NCI-H226 (cell line): ENCODE data around the gene BARHL1.

ENCODE experiments used
- DNase-seq: peaks from one replicate; pipeline ENCODE4 v3.0.0-alpha.2; 2015

BARHL1 gene

DNA sequence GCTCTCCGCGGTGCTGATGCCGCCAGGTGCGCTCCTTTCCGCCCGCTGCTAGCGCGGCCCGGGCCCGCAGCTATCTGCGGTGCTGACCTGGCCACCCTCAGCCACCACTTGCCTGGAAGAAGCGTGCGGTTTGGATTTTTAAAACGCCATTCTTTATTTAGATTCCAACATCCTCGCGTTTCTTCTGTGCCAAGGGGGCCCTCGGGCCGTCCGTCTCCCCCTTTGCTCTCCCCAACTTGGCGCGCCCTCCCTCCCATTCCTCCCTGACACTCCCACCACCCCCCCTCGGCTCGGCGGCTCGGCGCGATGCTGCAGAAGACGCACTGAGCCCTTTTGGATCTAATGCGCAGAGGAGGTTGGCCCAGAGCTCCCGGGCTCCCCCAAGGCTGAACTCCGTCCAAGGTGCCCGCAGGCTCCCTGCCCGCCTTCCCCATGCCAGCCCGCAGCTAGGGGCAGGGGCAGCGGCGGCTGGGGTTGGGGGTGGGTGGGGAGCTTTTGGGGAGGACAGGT is at the start of gene BARHL1:
Gene BARHL1, plus strand, starts transcription at position 331 of the 510 bp plus-strand sequence. CDS start 192 bp downstream, outside the sequence.
- no peak for DNase-seq

DNA sequence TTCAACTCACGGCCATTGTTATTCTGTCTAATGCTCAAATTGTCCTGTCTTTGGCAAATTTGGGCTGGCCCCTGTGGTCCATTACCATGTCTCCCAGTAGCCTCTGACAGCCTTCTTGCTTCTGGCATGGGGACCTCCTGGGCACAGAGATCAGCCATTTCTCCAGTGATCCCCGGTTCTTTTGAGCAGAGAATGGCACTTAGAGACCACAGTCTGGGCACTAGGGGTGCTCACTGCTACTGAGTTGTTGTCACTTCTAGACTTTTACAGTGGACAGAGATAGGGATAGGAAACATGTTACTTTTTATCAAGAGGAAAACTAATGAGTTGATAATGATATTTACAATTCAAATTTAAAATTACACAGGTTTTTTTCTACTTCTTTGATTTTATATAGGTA is 47.6 kb upstream of the BARHL1 start:
- no peak for DNase-seq

DNA sequence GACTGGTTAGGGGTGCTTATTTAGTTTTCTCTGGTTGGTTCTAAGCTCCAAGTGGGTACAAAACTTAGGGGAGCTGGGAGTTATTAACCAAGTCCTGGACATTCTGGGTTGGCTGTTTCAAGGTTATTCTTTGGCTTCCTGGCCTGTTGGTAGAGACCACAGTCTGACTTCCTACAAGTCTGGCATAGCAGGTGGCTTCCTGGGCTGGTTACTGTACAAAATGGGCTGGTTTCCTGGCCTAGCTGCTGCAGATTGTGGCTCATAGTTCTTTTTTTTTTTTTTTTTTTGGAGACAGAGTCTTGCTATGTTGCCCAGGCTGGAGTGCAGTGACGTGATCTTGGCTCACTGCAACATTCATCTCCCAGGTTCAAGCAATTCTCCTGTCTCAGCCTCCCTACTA is 46.3 kb upstream of the BARHL1 start:
- DNase-seq, result no peak

DNA sequence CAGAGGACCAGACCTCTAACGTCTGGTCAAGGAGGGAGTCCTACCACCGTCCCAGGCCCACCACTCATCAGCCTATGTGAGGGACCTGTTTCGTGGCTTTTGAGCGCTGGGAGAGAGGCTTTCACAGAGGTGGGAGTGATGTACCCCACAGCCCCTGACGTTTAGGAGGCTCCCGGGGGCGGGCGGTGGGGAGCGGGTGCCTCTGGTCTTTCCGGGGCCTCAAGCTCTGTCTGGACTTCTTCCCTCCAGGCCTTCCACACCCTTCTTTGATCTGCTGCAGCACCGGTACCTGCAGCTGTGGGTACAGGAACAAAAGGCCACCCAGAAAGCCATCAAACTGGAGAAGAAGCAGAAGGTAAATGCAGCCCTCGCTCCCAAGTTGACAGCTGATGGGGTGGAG is 45.1 kb upstream of the BARHL1 start:
- no peak for DNase-seq

DNA sequence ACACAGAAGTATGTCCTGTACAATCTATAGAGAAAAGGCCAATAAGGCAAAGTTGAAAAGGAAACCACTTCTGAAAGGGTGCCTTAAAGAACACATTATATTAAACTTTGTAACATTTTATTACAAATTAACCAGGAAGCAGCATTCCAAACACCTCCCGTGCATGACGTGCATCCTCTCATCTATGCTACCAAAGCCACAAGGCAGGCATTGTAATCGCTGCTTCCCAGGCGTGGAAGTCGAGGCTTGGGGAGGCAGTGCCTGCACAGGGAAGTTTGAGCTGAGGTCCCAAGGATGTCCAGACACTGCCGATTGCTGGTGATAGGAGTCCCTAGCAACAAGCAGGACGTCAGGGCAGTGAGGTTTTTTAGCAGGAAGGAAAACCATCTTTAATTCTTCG is 44.3 kb upstream of the BARHL1 start:
- no peak for DNase-seq

DNA sequence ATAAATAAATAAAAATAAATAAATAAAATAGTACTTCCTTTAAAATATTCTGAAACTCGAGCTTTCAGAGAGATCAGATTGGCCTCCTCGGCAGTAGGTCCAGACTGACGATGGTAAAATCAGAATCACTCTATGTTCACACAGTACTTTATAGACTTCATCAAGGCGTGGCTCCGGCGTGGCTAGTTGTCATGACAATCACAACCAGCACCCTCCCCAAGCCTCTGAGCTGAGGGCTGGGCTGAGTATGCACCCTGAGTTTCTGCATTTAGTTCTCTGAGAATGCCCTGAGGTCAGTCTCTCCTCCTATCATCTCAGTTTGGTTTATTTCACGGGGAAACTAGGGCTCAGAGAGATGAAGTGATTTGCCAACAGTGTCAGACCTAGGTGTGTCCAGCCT is 43.3 kb upstream of the BARHL1 start:
- DNase-seq, result no peak

DNA sequence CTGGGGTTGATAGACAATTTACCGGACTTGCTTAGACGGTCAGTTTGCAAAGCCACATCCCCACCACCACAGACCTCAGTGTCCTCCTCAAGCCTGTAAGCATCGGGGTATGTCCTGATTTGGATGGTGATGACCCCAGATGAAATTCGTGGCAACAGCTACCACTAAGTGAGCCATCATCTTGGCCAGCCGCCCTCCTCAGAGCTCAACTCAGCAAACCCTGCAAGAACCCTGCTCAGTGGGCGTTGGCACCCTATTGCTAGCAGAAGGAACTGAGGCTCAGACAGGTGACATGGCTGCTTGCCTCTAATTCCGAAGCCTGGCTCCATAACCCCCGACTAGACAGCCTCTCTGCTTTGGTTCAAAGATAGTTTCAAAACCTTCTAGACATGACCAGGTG is 41.4 kb upstream of the BARHL1 start:
- DNase-seq, result no peak

DNA sequence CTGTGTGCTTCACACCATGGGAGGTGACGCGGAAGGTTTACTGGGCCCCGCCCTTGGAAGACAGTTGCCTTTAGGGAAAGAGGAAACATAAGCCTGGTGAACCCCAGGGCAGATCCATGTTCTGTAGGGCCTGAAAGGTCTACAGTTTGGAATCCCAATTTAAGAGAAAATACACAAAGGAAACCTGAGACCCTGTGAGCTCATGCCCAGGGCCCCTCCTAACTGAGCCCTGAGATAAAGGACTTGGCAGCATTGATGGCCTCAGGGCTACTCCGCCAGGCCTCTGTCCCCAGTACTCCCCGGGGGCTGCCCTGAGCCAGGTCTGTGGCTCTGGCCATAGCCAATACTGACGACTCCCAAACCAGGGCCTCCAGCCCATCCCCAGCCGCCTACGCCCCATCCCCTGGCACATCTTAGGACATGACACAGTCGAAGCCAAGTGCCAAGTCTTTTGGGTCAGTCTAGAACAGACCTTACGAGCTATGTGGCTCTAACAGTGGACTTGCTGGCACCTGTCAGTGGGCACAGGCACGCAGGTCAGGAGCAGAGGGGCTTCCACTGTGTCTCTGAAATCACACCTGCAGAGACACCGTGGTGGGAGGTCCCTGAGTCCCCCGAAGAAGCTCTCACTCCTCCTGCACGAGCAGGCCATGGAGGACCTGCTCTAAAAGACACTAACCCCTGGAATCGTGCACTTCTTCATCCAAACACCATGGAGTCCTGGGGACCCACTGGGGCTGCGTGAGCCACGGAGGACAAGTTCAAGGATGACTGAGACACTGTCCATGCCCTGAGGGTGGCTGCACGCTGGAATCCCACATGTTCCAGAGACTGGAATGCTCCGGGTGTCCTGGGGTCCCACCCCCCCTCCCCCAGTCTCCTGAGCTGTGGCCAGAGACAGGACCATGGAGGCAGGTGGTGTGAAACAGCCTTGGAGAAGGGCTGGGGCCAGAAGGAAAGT is 40.3 kb upstream of the BARHL1 start:
- DNase-seq, result no peak

DNA sequence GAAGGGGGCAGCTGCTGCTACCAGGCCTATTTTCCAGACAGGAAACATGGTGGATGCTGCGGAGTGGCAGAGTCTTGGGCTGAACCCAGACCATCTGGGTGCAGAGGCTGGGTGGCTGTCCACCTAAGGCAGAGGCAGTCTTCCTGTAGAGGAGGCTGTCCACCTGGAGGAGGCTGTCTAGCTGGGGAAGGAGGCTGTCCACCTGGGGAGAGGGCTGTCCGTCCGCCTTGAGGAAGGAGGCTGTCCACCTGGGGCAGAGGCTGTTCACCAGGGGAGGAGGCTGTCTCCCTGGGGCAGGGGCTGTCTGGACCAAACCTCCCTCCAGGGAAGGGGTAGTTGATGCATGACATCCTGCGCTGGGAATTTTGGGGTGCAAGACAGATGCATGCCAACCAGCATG is 39.2 kb upstream of the BARHL1 start:
- DNase-seq, result no peak

DNA sequence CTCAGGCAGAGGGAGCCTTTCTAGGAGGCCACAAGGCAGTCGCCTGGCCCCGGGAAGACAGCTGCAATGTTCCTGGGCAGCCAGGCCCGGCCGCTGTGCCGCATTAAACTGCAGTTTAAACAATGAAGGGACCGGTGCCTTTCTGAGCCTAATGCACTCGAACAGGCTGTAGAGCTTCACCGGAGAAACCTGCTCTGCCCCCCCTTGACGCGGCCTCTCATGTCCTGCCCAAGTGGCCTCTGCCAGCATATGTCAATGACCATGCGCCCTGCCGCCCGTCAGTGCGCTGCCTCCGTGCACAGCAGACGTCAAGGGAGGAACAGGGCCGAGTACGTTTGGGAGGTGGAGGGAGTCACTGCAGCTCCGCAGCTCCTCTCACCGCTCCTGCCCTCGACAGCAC is 38.4 kb upstream of the BARHL1 start:
- DNase-seq, result no peak

DNA sequence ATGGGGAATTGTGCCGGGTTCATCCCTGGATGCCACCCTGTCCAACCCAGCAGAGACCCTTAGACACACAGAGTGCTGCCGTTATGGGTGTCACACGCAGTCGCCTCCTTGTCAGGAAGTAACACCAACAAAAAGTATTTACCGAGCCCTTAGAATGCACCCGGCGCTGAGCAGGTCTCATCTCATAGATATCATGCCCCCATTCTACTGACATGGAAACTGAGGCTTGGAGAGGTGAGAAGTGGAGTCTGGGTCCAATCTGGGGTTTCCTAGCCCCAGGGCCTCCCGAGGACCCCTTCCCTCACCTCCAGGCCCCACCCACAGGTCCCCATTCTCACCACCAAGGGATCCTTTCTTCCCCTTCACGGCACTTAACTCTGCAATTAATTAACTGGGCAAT is 36.8 kb upstream of the BARHL1 start:
- no peak for DNase-seq

DNA sequence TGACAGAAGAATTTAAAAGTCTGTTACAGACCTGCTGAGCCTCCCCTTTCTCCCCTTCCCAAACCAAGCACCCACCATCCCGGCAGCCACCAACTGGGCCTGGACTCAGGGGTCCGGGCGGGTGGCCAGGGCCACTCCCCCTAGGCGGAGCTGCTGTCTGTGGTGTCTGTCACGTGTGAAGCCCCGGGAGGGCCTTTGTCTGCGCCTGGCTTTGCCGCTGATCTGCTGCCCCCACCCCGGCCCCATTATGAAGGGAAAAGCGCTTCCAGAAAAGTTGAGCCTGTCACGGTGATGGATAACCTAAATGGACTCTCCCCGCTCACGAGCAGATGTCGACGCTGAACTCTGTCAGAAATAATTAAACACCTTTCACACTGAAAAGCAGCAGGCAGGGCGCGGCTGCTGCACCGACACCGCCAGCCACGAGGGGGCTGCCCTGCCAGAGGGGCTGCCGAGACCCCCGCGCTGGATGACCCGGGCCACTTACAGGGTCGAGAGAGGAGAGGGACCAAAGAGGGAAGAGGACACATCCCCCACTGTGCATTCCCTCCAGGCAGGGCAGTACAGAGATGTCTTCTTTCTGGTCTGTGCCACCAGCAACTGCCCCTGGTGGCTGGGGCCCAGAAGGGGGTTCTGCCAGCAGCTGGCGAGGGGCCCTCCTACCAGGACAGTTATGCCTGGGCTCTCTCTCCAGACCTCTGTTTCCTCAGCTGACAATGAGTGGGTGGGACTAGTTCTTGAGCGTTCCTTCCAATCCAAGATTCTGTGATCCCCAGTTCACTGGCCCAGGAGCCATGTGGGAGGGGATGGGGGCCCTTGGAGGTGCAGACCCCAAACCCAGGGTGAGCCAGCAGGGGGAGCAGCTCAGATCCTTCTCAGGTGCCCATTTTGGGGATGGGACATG is 36.0 kb upstream of the BARHL1 start:
- no peak for DNase-seq

DNA sequence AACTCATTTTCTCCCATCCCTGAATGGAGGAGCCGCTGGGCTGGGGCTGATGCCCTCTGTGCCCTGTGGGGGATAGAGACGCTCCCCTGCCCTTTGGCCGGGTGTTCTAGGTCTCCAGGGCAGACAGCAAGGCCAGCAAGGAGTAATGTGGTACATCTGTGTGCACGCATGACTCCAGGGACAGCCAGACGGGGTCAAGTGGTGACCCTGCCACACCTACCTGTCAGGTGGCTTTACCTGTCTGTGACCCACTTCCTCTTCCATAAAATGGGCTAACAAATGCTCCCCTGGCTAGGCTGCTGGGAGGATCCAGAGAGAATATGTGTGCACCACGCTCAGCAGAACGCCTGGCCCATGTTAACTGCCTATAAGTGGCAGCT is 35.4 kb upstream of the BARHL1 start:
- DNase-seq, result no peak

DNA sequence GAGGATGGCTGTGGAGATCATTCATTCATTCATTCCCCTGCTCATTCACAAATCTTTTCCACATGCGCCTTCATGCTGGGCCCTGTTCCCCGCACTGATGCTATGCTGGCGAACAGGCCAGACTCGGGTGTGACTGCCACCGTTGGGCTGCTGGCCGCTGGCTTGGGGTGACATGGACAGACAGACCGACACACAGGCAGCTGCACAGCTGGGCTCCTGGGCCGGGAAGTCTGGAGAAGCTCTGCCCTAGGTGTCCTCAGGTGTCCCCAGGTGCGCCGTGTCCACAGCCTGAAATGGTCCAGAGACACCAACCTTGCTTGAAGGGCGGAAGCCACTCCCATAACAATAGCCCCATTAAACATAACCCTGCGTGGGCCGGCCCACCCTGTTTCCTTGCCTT is 35.0 kb upstream of the BARHL1 start:
- no peak for DNase-seq

DNA sequence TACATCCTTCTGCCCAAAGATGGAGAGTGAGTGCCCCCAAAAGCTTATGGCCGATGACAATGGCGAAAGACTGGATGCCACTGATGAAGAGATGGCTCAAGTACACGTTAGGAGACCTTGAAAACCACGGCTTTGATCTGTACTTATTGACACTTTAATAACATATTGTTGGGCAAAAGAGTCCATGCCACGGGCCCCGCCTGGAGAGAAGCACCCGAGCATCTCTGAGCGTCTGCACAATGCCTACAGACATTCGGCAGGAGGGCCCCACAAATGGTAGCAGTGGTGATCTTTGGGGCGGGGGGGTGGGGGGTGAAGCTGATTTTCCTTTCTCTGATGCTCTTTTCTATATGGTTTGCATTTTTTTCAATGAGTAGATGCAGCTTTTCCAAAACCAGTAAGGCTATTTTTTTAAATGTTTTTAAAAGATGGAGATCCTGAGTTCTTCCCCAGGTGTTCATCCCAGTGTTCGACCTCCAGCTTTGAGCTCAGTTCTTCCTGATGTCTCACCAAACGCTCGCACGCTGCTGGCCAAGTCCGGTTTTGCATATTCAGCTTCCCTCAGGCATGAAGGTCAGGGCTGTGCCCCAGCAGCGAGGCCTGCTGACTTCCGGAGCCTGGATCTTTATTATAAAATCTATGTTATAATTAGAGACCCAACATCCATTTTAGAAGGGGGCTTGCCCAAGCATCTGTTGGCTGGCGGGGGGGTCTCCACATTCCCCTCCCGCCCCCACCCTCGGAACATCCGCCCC is 34.3 kb upstream of the BARHL1 start:
- no peak for DNase-seq

DNA sequence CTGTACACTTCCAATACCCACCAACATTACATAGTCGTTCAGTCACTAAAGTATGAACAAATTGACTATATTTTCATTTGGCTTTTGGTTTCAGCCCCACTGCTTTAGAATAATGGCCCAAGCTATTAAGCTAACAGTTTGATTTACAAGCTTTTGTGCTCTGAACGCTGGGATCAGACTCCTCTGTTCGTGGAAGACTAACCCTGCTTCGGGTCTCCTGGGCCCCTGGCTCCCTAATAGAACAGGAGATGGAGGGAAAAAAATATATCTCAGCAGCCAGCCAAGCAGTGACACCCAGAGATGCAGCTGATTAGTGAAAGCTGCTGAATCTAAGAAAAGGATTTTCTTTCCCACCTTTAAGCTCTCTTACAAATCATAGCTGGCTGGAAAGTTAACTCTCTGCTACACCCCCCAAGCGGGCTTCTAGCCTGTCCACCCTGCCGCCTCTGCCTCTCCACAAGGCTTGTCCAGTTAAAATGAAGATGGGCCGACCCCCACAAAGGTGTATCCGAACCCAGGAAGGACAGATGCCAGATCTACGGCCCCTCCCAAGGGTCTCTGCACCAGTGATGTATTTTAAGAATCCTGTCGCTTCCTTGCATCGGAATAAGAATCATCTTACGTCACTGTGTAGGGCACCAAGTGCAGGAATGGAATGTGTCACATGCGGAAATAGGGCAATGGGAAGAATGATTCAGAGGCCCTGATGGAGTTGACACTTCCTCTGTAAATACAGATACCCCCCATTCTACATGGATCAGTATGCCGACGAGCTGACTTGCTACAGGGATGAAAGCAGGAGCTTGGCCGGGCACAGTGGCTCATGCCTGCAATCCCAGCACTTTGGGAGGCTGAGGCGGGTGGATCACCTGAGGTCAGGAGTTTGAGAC is 33.4 kb upstream of the BARHL1 start:
- DNase-seq, result no peak

DNA sequence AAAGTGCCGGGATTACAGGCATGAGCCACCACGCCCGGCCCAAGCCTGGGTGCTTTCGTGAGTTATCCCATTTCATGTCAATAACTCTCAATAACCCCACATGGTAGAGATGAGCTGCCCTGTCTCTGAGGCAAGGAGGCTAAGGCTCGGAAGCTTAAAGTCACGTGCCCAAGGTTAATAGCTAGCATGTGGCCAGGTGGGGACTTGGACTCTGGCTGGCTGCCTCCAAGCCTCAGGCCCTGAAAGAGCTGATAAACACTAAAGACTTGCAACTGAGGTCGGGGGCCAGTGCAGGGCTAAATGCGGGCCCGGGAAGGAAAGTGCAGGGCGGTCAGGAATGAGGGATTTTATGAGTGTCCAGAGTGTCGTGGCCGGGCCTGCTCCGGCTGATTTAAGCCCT is 30.9 kb upstream of the BARHL1 start:
- DNase-seq, result no peak

DNA sequence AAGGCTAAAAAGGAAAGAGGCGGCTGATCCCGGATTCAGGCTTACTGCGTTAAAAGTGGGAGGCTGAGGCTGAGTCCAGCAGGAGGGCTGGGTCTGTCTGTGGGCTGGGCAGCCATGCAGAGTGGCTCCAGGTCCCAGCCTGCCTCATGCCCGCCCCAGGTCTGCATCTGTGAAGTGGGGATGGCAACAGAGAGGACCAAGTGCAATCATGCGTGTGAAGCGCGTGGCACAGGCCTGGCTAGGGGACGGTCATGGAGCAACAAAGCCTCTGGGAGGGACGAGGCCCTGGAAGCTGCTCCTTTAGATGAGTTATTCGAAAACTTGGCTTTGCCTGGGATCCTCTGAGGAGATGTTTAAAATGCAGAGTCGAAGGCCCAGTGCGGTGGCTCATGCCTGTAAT is 30.4 kb upstream of the BARHL1 start:
- no peak for DNase-seq

DNA sequence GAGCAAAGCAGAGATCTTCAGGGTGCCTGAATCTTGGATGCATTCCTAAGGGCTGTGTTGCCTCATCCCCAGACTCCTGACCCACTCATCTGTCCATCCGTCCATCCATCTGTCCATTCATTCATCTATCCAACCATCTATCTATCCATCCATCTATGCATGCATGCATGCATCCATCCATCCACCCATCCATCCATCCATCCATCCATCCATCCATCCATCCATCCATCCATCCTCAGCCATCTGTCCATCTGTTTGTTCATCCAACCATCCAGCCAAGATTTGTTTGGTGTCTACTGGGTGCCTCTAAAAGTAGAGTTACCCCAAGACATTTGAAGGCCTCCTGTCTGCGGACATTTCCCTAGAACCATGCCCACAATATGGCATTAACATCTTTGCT is 27.7 kb upstream of the BARHL1 start:
- no peak for DNase-seq

DNA sequence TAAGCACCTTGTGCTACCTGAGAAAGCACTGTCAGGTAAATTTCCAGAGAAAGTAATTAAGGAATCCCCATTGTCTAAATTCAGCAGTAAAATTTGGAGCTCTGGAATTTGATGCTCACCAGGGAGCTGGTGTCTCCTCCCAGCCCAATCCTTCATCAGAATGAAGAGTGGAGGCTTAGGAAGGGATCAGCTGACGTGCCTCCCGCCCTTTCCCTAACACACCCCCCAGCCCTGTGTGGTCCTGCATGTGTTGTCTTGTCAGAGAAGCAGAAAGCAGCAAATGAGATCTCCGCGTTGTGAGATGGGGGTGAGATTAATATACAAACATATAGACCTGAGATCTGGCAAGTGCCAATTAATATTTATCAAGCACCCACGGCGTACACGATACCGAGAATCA is 26.9 kb upstream of the BARHL1 start:
- DNase-seq, result no peak

DNA sequence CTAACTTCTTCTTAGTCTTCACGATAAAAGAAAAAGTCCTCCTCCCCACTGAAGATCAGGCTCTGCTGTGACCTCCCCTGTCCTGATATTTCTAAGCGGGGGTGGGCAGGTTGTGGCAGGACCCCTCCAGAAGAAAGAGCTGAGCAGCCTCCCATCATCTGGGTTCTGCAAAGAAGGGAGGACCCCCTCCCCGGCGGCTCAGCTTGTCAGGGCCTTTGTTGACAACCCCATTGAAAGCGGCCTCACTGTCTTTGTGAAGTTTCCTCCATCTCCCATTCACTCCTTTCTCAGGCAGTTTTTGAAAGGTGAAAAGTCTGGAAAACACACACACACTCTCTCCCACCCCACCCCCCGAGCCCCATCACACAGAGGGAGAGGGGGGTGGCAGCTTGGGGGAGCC is 26.2 kb upstream of the BARHL1 start:
- DNase-seq, result no peak

DNA sequence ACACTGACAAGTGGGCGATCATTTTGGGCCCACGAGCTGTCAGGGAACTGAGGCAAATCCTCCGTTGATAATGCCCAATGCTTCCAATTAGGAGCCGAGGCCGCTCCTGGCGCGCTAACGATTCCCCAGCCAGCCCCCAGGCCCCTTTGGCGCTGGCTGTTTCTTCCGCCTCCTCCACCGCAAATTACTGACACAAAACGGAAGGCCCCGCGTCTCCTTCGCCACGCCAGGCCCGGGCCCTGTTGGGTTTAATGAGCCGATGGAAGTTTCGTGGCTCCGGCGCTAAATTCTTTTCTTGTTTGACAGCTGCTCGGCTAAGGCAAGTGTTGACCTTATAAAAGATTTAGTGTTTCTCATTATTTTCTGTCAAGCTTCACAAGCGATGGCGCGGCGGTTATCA is 25.7 kb upstream of the BARHL1 start:
- no peak for DNase-seq
